H4 (cell line): ENCODE measurements around the gene RANGRF. TPM values are rescaled to one million over a fixed set of nuclear protein-coding genes. Genes with fewer than 3 reads are reported as not detected.

Experiments used
- total RNA-seq: library from RNA; depleted of rRNA; stranded (reverse); fragments of >200 nt; shearing (Covaris generic); gene quantifications from 2 replicates; pipeline ENCODE4 v1.2.3, GENCODE V29; 2014; rRNA removed

The RANGRF gene
- total RNA-seq, 1 experiment from 2014 or later, result 5.3 TPM

Other genes starting within 250 kb of the RANGRF start
- not detected in 2 replicates for gene ALOX15B, start 249.6 kb upstream of the RANGRF start, total RNA-seq
- not detected in 2 replicates for gene ALOX12B, start 201.0 kb upstream of the RANGRF start, total RNA-seq
- gene ALOXE3, start 170.2 kb upstream of the RANGRF start, total RNA-seq, result not detected in 2 replicates
- 0.14 TPM in 1 of 2 replicates, not detected in the other for gene HES7, start 164.6 kb upstream of the RANGRF start, total RNA-seq
- 4.4 and 4.6 TPM in 2 replicates for gene PER1, start 136.3 kb upstream of the RANGRF start, total RNA-seq
- gene VAMP2, start 125.7 kb upstream of the RANGRF start, total RNA-seq, result 0.64 TPM in 2 replicates
- 1.7 and 13.3 TPM in 2 replicates for gene TMEM107, start 112.3 kb upstream of the RANGRF start, total RNA-seq
- 0.62 and 0.68 TPM in 2 replicates for gene BORCS6, start 98.5 kb upstream of the RANGRF start, total RNA-seq
- gene AURKB, start 78.1 kb upstream of the RANGRF start, total RNA-seq, result 33.4 and 50.5 TPM in 2 replicates
- 3.0 and 3.3 TPM in 2 replicates for gene CTC1, start 40.6 kb upstream of the RANGRF start, total RNA-seq
- gene PFAS, start 39.4 kb upstream of the RANGRF start, total RNA-seq, result 13.5 and 18.4 TPM in 2 replicates
- 0.81 TPM in 1 of 2 replicates, not detected in the other for gene SLC25A35, start 6.7 kb downstream of the RANGRF start, total RNA-seq
- gene ARHGEF15, start 21.6 kb downstream of the RANGRF start, total RNA-seq, result not detected in 2 replicates
- gene ODF4, start 51.2 kb downstream of the RANGRF start, total RNA-seq, result not detected in 2 replicates
- gene RPL26, start 94.5 kb downstream of the RANGRF start, total RNA-seq, result 2,934 and 3,123 TPM in 2 replicates
- not detected in 2 replicates for gene RNF222, start 109.2 kb downstream of the RANGRF start, total RNA-seq
- 16.1 and 31.8 TPM in 2 replicates for gene NDEL1, start 147.2 kb downstream of the RANGRF start, total RNA-seq